ENCODE results near the gene STXBP2. TPM values are rescaled to one million over a fixed set of nuclear protein-coding genes. Genes with fewer than 3 reads are reported as not detected.
A peak's percentile ranks its signal among the peaks of the same experiment; 100 is the strongest.

The STXBP2 gene
- total RNA-seq, 1 experiment from 2014 or later = 141 TPM

- Histone ChIP-seq H3K4me1 (ENCODE audit: control insufficient read depth in 1 of 2, insufficient read depth in 2 of 2, low read length in 2 of 2) (peaks cover 5 to 12% of the 10 kb centered on the region in 2 experiments), H3K27me3 (ENCODE audit: insufficient read depth, low read length) (no peaks in the 10 kb centered on the region), H4K20me1 (ENCODE audit: insufficient read depth) (no peaks in the 10 kb centered on the region), H3K4me2 (ENCODE audit: low read length) (no peak overlapping the region), H3K27ac (ENCODE audit: low read depth, low read length) (no peak overlapping the region), H2AFZ (ENCODE audit: low read depth, low read length, poor library complexity, severe bottlenecking) (no peak overlapping the region), H3K79me2 (ENCODE audit: insufficient read depth, low read length) (peaks cover 34% of the 10 kb centered on the region), H3K4me3 (replicated peaks in 1 of 2; ENCODE audit: low read depth in 1 of 2, low read length in 2 of 2) (no peak overlapping the region), H3K9ac (ENCODE audit: low read length) (no peak overlapping the region), H3K9me2 (ENCODE audit: insufficient read depth) (no peaks in the 10 kb centered on the region), H3K9me3 (ENCODE audit: control insufficient read depth in 1 of 2, insufficient read depth in 1 of 2, low read depth in 1 of 2, low read length in 2 of 2) (no peaks in the 10 kb centered on the region), H3K36me3 (ENCODE audit: control insufficient read depth in 1 of 2, insufficient read depth in 2 of 2, low read length in 2 of 2) (peaks cover 5 to 34% of the 10 kb centered on the region in 2 experiments; a peak in 3 of 4 replicates)
- DNase-seq (ENCODE audit: low read depth, low spot score) = no peak
- no TSS peak for BruUV-seq (replicated peaks)
- POLR2A ChIA-PET = no interaction called here
- RAD21 ChIA-PET (ENCODE audit: low non-redundant PET in 1 of 2, low total read pairs in 2 of 2, uncharacterized antibody in 2 of 2, unreplicated experiment in 2 of 2) = no interaction called here
- intact Hi-C loops (cut with micrococcal nuclease) = no loop called here
- CTCF ChIA-PET = no interaction called here
- no peak for TF ChIP-seq EZH2phosphoT487 (IDR thresholded peaks at IDR 0.05; ENCODE audit: borderline replicate concordance)
- no peak for TF ChIP-seq TCF7L2 (IDR thresholded peaks at IDR 0.05; ENCODE audit: borderline replicate concordance, extremely low read depth, insufficient read depth, insufficient read length)
- no peak for TF ChIP-seq ZFX (IDR thresholded peaks at IDR 0.05)
- TF ChIP-seq YY1 (IDR thresholded peaks at IDR 0.05; ENCODE audit: extremely low read depth, insufficient replicate concordance, low read depth, low read length) = no peak
- TF ChIP-seq SRF (IDR thresholded peaks at IDR 0.05; ENCODE audit: low read depth) = no peak
- no peak for TF ChIP-seq JUND (IDR thresholded peaks at IDR 0.05)
- no peak for TF ChIP-seq POLR2A (IDR thresholded peaks at IDR 0.05; ENCODE audit: borderline replicate concordance, extremely low read depth, insufficient read depth, insufficient read length)
- no peak for TF ChIP-seq SIN3A (IDR thresholded peaks at IDR 0.05; ENCODE audit: low read depth)
- no peak for TF ChIP-seq RAD21 (IDR thresholded peaks at IDR 0.05; ENCODE audit: low read depth)
- no peak for TF ChIP-seq CBX3 (IDR thresholded peaks at IDR 0.05; ENCODE audit: low read depth)
- TF ChIP-seq MAX (IDR thresholded peaks at IDR 0.05) = no peak
- no peak for TF ChIP-seq ELF1 (IDR thresholded peaks at IDR 0.05; ENCODE audit: borderline replicate concordance, low read depth)
- no peak for TF ChIP-seq POLR2AphosphoS5 (IDR thresholded peaks at IDR 0.05; ENCODE audit: low read depth, low read length)
- TF ChIP-seq EZH2 (IDR thresholded peaks at IDR 0.05) = no peak
- no peak for TF ChIP-seq FOSL1 (IDR thresholded peaks at IDR 0.05; ENCODE audit: low read depth)
- peak; percentile 10; the same call in 1 of the 2 replicates for ATAC-seq
Observed at GRCh38 chr19:7623725-7624603, 12.9 kb upstream of the STXBP2 start.
